ENCODE results near the gene AQP4.

Gene AQP4

GRCh38 chr18:26812462-26812861, 53.0 kb downstream of the AQP4 start:
- peaks cover 8% of the 10 kb centered on the region for H3K9me3 Mint-ChIP-seq (ENCODE audit: low read depth)

GRCh38 chr18:26809346-26809745, 56.2 kb downstream of the AQP4 start:
- no peak overlapping the region for H3K4me3 Mint-ChIP-seq
- peaks cover 2% of the 10 kb centered on the region for H3K27me3 Mint-ChIP-seq
- H3K36me3 Mint-ChIP-seq, result no peaks in the 10 kb centered on the region
- H3K9me3 Mint-ChIP-seq (ENCODE audit: low read depth), result peaks cover 3% of the 10 kb centered on the region
- H3K27ac Mint-ChIP-seq, result no peak overlapping the region
- no peaks in the 10 kb centered on the region for H3K4me1 Mint-ChIP-seq (ENCODE audit: low read depth)

More at GRCh38 chr18:26812462-26812861, 53.0 kb downstream of the AQP4 start:
- Mint-ChIP-seq H3K36me3 (no peaks in the 10 kb centered on the region), H3K4me3 (no peak overlapping the region), H3K4me1 (ENCODE audit: low read depth) (no peaks in the 10 kb centered on the region), H3K27me3 (peaks cover 2% of the 10 kb centered on the region), H3K27ac (no peak overlapping the region)

GRCh38 chr18:26806224-26806623, 59.3 kb downstream of the AQP4 start:
- H3K27ac Mint-ChIP-seq, result no peak overlapping the region
- H3K36me3 Mint-ChIP-seq, result no peaks in the 10 kb centered on the region
- peaks cover 3% of the 10 kb centered on the region for H3K9me3 Mint-ChIP-seq (ENCODE audit: low read depth)
- H3K4me1 Mint-ChIP-seq (ENCODE audit: low read depth), result no peaks in the 10 kb centered on the region
- peaks cover 2% of the 10 kb centered on the region for H3K27me3 Mint-ChIP-seq
- no peak overlapping the region for H3K4me3 Mint-ChIP-seq

DNA sequence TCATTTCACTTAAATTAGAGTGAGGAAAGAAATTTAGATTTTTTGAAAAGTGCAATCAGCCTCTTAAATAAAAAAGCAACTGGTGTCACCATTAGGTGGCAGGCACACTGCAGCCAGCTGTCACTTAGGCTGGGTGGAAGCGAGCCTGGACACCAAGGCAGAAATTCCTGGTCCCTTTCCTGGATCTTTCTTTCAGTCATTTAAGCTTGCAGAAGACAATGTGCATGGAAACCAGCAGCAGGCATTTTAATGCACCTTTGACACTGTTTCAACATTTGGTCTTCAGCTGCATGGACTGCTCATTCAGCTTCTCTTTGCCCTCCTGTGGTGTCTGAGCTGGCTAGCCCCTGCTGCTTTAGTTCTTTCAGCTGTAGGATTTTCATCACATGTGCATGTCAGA, 61.0 kb downstream of the AQP4 start:
- Mint-ChIP-seq H3K27ac (no peak overlapping the region), H3K36me3 (no peaks in the 10 kb centered on the region), H3K9me3 (ENCODE audit: low read depth) (no peaks in the 10 kb centered on the region), H3K4me1 (ENCODE audit: low read depth) (no peaks in the 10 kb centered on the region), H3K27me3 (no peaks in the 10 kb centered on the region), H3K4me3 (no peak overlapping the region)

DNA sequence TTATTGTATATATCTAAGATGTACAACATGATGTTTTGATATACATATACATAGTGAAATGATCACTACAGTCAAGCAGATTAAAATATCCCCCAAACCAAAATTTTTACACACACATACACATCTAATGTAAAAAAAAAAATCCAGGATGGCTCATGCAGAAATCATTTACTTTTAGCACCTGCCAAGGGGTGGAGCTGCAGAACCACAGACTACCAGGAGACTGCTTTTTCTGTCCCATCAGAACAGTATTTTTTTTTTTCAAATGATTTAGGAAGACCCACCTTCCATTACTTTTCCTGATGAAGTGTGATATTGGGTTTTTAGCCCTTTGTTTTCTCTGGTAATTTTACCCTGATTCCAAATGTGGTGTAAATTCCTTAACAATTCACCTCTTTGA, 61.9 kb downstream of the AQP4 start:
- Mint-ChIP-seq H3K4me3 (no peak overlapping the region), H3K27me3 (no peaks in the 10 kb centered on the region), H3K9me3 (ENCODE audit: low read depth) (peaks cover 4% of the 10 kb centered on the region), H3K4me1 (ENCODE audit: low read depth) (no peaks in the 10 kb centered on the region), H3K27ac (no peak overlapping the region), H3K36me3 (no peaks in the 10 kb centered on the region)

GRCh38 chr18:26802330-26803200, 62.9 kb downstream of the AQP4 start:
- no peaks in the 10 kb centered on the region for H3K36me3 Mint-ChIP-seq
- no peaks in the 10 kb centered on the region for H3K27me3 Mint-ChIP-seq
- peaks cover 15% of the 10 kb centered on the region for H3K9me3 Mint-ChIP-seq (ENCODE audit: low read depth)
- H3K27ac Mint-ChIP-seq, result no peak overlapping the region
- no peaks in the 10 kb centered on the region for H3K4me1 Mint-ChIP-seq (ENCODE audit: low read depth)
- no peak overlapping the region for H3K4me3 Mint-ChIP-seq

All from activated naive CD8-positive, alpha-beta T cell (primary cell).